ENCODE measurements around the gene NUDT21. TPM values are rescaled to one million over a fixed set of nuclear protein-coding genes. Genes with fewer than 3 reads are reported as not detected.

NUDT21 gene
- total and polyA plus RNA-seq, 10 of the 15 experiments (the other 5 are each of a cell fraction or from before 2014, with no cell fraction given): 70.1 to 229 (median 127) TPM

- RAD21 ChIA-PET (ENCODE audit: unreplicated experiment): no interaction called here
- Histone ChIP-seq H4K20me1 (ENCODE audit: control insufficient read depth, insufficient read depth) (no peaks in the 10 kb centered on the region), H3K4me3 (no peak overlapping the region), H3K27me3 (replicated peaks in 1 of 2; ENCODE audit: control insufficient read depth in 2 of 2, insufficient read depth in 2 of 2, low read length in 1 of 2) (no peaks in the 10 kb centered on the region), H2AFZ (ENCODE audit: control insufficient read depth, low read depth, low read length) (no peak overlapping the region), H3K9ac (ENCODE audit: control insufficient read depth, insufficient read depth, low read length) (no peak overlapping the region), H3K36me3 (ENCODE audit: control insufficient read depth in 2 of 2, insufficient read depth in 2 of 2, low read length in 1 of 2) (peaks cover 3 to 25% of the 10 kb centered on the region in 2 experiments; a peak in 3 of 4 replicates), H3K27ac (ENCODE audit: control insufficient read depth, insufficient read depth) (no peak overlapping the region), H3K4me1 (ENCODE audit: control insufficient read depth, insufficient read depth, low read length) (no peaks in the 10 kb centered on the region), H3K79me2 (ENCODE audit: control insufficient read depth, insufficient read depth, low read length) (no peaks in the 10 kb centered on the region), H3K4me2 (ENCODE audit: control insufficient read depth, insufficient read depth) (no peak overlapping the region), H3K9me3 (replicated peaks; ENCODE audit: control insufficient read depth, insufficient read depth, low read length) (no peaks in the 10 kb centered on the region)
- in situ Hi-C loops (cut with MboI) (no loop called here), intact Hi-C loops (cut with micrococcal nuclease; ENCODE audit: unreplicated experiment) (no loop called here)
- no peak for DNase-seq (ENCODE audit: low read depth, low spot score)
- SMC1A ChIA-PET (ENCODE audit: uncharacterized antibody, unreplicated experiment): no interaction called here
- no peak for FAIRE-seq
- CTCF ChIA-PET: no interaction called here
- TF ChIP-seq CHD4 (IDR thresholded peaks at IDR 0.05) (no peak), HCFC1 (IDR thresholded peaks at IDR 0.05; ENCODE audit: low read length) (no peak)
- POLR2A ChIA-PET: no interaction called here
- 100% methylated on average over 2 of the region's 2 CpGs for WGBS (ENCODE audit: insufficient coverage, insufficient replicate concordance, low lambda C conversion rate, missing lambda C conversion rate)
- no TSS peak for BruUV-seq (replicated peaks)
- no peak for ATAC-seq
Observed at GRCh38 chr16:56477096-56477878, 26.2 kb upstream of the NUDT21 start.

DNA sequence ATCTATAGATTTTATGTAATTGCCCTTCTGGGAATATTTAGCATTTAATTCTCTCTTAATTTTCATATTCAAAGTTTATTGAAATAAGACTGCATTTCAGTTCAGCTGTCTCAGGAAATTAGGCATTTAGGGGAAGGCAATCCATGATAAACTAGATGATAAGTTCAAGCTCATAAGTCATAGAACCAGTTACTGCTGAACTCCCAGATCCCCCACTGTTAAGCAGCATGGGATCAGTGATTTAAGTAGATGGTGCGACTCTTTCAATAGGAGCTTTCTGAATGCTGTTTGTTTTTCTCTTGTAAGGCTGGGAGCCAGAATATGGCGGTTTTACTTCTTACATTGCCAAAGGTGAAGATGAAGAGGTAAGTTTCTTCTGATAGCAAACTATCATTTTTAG lies 24.1 kb upstream of the NUDT21 start:
- no peaks in the 10 kb centered on the region for H3K4me1 ChIP-seq (ENCODE audit: control insufficient read depth, insufficient read depth, low read length)
- H3K9me3 ChIP-seq (replicated peaks; ENCODE audit: control insufficient read depth, insufficient read depth, low read length): no peaks in the 10 kb centered on the region
- H4K20me1 ChIP-seq (ENCODE audit: control insufficient read depth, insufficient read depth): no peaks in the 10 kb centered on the region
- no peaks in the 10 kb centered on the region for H3K79me2 ChIP-seq (ENCODE audit: control insufficient read depth, insufficient read depth, low read length)
- H3K4me3 ChIP-seq: no peak overlapping the region
- no peak overlapping the region for H2AFZ ChIP-seq (ENCODE audit: control insufficient read depth, low read depth, low read length)
- FAIRE-seq: no peak
- ChIA-PET POLR2A (no interaction called here), CTCF (no interaction called here), RAD21 (ENCODE audit: unreplicated experiment) (no interaction called here), SMC1A (ENCODE audit: uncharacterized antibody, unreplicated experiment) (interaction anchor here (0.8 to 1.8 kb wide), 2 partner anchors 13 to 169 kb away, joined by 3 read pairs; no protein-coding TSS in a partner anchor)
- no TSS peak for BruUV-seq (replicated peaks)
- no peak overlapping the region for H3K27ac ChIP-seq (ENCODE audit: control insufficient read depth, insufficient read depth)
- H3K4me2 ChIP-seq (ENCODE audit: control insufficient read depth, insufficient read depth): no peak overlapping the region
- H3K27me3 ChIP-seq (replicated peaks in 1 of 2; ENCODE audit: control insufficient read depth in 2 of 2, insufficient read depth in 2 of 2, low read length in 1 of 2): no peaks in the 10 kb centered on the region
- intact Hi-C loops (cut with micrococcal nuclease; ENCODE audit: unreplicated experiment): no loop called here
- WGBS (ENCODE audit: insufficient coverage, insufficient replicate concordance, low lambda C conversion rate, missing lambda C conversion rate): 97% methylated on average over 2 of the region's 2 CpGs
- peaks cover 6 to 43% of the 10 kb centered on the region in 2 experiments for H3K36me3 ChIP-seq (ENCODE audit: control insufficient read depth in 2 of 2, insufficient read depth in 2 of 2, low read length in 1 of 2)
- no peak overlapping the region for H3K9ac ChIP-seq (ENCODE audit: control insufficient read depth, insufficient read depth, low read length)
- TF ChIP-seq, protein P1, sequence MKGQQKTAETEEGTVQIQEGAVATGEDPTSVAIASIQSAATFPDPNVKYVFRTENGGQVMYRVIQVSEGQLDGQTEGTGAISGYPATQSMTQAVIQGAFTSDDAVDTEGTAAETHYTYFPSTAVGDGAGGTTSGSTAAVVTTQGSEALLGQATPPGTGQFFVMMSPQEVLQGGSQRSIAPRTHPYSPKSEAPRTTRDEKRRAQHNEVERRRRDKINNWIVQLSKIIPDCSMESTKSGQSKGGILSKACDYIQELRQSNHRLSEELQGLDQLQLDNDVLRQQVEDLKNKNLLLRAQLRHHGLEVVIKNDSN (IDR thresholded peaks at IDR 0.05; ENCODE audit: borderline replicate concordance, extremely low read length, insufficient read depth, low read depth, low read length): no peak
- TF ChIP-seq PML (IDR thresholded peaks at IDR 0.05; ENCODE audit: low read length) (no peak), FOXM1 (IDR thresholded peaks at IDR 0.05; ENCODE audit: low read depth, low read length) (no peak), JUNB (IDR thresholded peaks at IDR 0.05) (no peak), MYB (IDR thresholded peaks at IDR 0.05; ENCODE audit: borderline replicate concordance, low read depth, low read length) (no peak), MEF2A (IDR thresholded peaks at IDR 0.05; ENCODE audit: insufficient read depth, low read depth, low read length) (no peak), MYC (IDR thresholded peaks at IDR 0.05; ENCODE audit: insufficient read depth, insufficient read length, insufficient replicate concordance, low read length, severe bottlenecking) (no peak), RAD51 (IDR thresholded peaks at IDR 0.05) (no peak), CBX3 (IDR thresholded peaks at IDR 0.05; ENCODE audit: borderline replicate concordance, low read depth) (no peak)
- TF ChIP-seq, protein P2, sequence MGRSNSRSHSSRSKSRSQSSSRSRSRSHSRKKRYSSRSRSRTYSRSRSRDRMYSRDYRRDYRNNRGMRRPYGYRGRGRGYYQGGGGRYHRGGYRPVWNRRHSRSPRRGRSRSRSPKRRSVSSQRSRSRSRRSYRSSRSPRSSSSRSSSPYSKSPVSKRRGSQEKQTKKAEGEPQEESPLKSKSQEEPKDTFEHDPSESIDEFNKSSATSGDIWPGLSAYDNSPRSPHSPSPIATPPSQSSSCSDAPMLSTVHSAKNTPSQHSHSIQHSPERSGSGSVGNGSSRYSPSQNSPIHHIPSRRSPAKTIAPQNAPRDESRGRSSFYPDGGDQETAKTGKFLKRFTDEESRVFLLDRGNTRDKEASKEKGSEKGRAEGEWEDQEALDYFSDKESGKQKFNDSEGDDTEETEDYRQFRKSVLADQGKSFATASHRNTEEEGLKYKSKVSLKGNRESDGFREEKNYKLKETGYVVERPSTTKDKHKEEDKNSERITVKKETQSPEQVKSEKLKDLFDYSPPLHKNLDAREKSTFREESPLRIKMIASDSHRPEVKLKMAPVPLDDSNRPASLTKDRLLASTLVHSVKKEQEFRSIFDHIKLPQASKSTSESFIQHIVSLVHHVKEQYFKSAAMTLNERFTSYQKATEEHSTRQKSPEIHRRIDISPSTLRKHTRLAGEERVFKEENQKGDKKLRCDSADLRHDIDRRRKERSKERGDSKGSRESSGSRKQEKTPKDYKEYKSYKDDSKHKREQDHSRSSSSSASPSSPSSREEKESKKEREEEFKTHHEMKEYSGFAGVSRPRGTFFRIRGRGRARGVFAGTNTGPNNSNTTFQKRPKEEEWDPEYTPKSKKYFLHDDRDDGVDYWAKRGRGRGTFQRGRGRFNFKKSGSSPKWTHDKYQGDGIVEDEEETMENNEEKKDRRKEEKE (IDR thresholded peaks at IDR 0.05): no peak
- no peak for DNase-seq (ENCODE audit: low read depth, low spot score)
- ATAC-seq: no peak
- in situ Hi-C loops (cut with MboI): no loop called here

Measured in GM12878 (cell line).